NCI-H1092 treated with DMSO at 0.1 percent for 48 hours (cell line): ENCODE results near the gene GRID1.

Source experiments
- DNase-seq: peaks from one replicate; lab custom pipeline; 2025; lab: John Stamatoyannopoulos, UW

GRID1 gene

GRCh38 chr10:85650791-85651496 lies 715.7 kb downstream of the GRID1 start:
- no peak for DNase-seq

- DNase-seq = no peak
These were observed 717.1 kb downstream of the GRID1 start for GRCh38 chr10:85649461-85649860.

- DNase-seq = no peak
These were observed 718.3 kb downstream of the GRID1 start for GRCh38 chr10:85648279-85648754.

DNA sequence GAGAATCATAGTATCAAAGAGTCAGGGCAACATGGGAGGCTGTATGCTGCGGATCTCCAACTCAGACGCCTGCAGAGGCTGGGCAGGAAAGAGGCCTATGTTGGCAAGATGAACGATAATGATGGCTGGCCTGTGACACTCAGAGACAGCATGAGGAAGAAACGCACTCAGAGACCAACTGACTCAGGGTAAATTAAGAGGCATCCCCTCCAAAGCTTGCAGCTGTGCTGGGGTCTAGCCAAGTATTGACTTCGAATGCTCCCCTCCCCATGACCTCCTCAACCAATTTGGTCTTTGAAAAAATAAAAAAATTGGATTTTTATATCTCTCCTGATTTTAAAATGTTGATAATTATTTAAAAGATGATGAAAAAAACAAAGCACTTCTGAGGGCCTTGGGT lies 718.9 kb downstream of the GRID1 start:
- no peak for DNase-seq

DNA sequence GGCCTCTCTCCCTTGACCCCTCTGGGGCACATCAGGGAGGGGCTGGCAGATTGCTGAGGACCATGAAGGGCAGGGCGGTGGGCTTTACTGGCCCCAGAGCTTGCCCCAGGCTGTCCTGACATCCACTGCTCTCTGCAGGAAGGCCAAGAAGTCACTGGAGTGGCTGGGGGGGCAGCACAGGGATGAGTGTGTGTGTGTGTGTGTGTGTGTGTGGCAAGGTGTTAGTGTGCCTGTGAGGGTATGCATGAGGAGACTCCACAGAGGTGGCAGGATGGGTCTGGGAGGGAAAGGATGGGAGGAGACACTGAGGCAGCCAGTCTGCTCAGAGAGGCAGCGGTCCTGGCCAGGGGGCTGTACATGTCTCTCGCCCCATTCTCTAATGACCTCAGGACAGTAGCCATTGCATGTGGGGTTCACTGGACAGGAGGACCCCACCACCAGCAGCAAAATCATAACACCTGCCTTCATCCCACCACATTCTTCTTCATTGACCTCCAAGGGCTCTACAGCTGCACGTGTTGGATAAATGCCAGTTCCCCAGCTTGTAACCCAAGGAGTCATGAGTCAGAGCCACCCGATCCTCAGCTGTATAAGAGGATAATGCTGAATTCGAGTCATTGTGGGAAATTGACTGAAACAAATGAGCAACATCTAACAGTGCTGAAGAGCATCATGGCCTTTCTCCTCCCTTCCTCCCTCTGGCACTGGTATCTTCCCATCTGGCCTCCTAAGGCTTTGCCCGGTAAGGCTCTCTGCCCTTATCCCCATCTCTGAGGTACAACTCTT lies 720.5 kb downstream of the GRID1 start:
- peak; percentile 28 for DNase-seq

GRCh38 chr10:85645053-85645452 lies 721.5 kb downstream of the GRID1 start:
- DNase-seq = peak; percentile 6

GRCh38 chr10:85643845-85644525 lies 722.6 kb downstream of the GRID1 start:
- no peak for DNase-seq

DNA sequence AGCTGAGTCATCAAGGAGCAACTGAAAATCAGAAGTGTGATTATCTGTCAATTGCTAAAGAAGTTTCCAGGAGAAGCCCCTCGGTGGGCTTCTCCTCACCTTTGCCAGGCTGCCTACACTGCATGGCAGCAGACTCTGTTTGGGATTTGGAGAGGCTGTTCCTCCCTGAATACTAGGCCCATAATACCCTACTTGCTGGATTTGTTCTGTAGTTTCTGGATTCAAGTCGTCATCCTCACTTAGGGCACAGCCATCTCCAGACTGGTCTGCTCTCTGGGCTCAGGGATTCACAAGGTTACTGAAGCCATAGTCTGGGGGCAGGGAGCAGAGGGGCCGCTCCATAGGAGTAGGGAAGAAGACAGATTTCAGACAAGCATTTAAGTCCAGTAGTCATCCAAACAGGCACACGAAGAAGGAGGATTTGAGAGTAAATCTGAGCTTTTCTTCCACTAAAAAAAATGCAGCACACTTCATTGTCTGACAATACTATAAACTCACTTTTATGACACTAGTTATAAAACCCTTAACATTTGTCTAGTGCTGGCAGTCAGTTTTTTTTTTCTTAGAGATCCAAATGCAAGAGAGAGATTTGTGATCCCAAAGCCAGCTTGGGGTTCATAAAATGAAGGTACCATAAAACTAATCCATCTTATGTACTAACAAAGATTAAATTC lies 723.3 kb downstream of the GRID1 start:
- no peak for DNase-seq

DNA sequence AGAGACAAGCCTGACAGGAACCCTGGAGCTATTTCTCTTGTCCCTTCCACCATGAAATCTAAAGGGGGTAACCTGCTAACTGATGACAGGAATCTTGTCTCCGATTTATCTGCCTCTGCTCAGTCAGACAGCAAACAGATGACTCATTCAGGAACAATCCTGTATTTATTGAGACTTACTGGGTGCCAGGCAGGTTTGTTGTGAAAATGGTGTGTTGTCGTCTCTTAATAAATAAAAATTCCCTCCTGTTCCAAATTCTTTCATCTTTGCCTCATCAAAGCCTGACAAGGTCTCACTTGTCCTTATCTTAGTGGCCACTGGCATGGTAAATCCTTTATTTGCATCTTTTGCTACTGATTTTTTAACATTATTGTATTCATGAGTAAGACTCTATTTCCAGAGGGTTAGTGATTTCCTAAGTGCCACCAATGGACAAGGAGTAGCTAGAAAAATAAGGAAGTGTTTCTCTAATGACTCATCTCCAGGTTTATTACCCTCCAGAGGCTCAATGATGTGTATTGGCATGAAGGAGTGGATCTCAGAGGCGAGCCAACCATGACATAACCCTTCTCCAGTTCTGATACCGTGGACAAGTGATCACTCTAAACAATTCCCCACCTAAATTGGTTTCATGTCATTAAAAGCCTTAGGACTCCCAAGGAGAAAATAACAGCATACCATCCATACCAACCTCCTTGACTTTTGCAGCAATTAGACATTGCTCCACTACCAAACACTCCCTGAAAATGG lies 724.0 kb downstream of the GRID1 start:
- no peak for DNase-seq

- no peak for DNase-seq
These were observed 724.5 kb downstream of the GRID1 start for GRCh38 chr10:85642082-85642420.

GRCh38 chr10:85641479-85642009 lies 725.1 kb downstream of the GRID1 start:
- DNase-seq = no peak

GRCh38 chr10:85638797-85639196 lies 727.8 kb downstream of the GRID1 start:
- no peak for DNase-seq

DNA sequence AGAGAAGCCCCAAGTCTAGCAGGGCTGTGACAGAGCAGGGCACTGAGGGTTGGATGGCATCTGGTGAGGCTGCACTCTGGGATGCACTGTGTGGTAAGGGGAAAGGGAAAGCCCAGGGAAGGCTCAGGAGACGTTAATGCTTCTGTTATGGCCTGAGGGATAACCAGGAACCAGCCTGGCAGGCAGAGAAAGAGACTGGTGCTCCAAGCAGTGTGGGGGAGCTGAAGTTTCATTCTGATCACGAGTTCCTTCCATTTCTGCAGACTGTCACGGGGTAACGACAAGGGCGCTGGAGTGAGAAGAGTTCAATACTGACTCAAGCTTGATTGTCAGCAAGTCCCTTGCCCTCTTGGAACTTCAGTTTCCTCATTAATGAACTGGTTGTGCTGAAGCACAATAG lies 730.9 kb downstream of the GRID1 start:
- DNase-seq = no peak

GRCh38 chr10:85624511-85624910 lies 742.1 kb downstream of the GRID1 start:
- no peak for DNase-seq

- no peak for DNase-seq
These were observed 742.8 kb downstream of the GRID1 start for GRCh38 chr10:85623758-85624157.

- DNase-seq = no peak
These were observed 743.3 kb downstream of the GRID1 start for GRCh38 chr10:85623342-85623741.

DNA sequence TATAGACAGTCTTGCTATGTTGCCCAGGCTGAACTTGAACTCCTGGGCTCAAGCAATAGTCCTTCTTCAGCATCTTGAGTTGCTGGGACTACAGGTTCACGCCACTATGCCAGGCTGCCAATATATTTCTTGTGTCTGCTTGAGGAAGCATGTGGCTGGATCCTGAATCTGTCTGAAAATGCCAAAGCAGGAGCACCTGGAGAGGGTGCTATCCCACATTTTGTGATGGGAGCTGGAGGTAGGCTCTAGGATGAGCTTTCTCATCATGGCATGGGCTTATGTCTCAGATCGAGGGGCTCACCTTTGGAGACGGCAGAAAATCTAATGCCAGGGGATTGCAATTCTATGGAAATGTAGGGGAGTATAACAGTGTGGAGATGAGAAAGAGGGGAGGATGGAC lies 744.2 kb downstream of the GRID1 start:
- no peak for DNase-seq

- no peak for DNase-seq
These were observed 745.0 kb downstream of the GRID1 start for GRCh38 chr10:85621562-85621961.

DNA sequence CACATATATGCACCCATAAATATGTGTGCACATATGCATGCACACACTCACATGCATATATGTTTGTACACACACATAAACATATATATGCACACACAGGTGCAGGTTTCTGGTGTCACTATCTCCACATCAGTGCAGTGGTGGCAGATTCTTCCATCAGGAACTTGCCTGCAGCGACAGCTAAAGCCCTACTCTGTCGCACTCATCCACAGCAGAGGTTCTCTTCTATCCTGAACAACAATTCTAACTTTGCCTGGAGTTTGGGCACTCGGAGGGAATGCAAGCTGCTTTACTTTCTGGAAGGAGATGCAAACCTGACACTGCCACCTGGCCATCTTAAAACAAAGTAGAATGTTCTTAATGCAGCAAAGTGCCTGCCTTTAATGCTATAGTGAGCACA lies 745.8 kb downstream of the GRID1 start:
- DNase-seq = no peak

- DNase-seq = no peak
These were observed 746.8 kb downstream of the GRID1 start for GRCh38 chr10:85619832-85620231.

- DNase-seq = no peak
These were observed 747.8 kb downstream of the GRID1 start for GRCh38 chr10:85618841-85619240.
